GM19463 (cell line): ENCODE measurements around the gene CNIH2.
"Not testable (repeated sequence)": the region's sequence is repeated elsewhere in the genome, so short reads cannot be mapped to it uniquely, and the experiment has no call there.

Experiments used
- ATAC-seq: cut with Tn5 transposase; IDR thresholded peaks from one replicate; pipeline ENCODE4 v1.9.1; 2021; ENCODE audit warnings: mild to moderate bottlenecking, moderate library complexity; ENCODE audit not compliant: unreplicated experiment

Gene CNIH2

DNA sequence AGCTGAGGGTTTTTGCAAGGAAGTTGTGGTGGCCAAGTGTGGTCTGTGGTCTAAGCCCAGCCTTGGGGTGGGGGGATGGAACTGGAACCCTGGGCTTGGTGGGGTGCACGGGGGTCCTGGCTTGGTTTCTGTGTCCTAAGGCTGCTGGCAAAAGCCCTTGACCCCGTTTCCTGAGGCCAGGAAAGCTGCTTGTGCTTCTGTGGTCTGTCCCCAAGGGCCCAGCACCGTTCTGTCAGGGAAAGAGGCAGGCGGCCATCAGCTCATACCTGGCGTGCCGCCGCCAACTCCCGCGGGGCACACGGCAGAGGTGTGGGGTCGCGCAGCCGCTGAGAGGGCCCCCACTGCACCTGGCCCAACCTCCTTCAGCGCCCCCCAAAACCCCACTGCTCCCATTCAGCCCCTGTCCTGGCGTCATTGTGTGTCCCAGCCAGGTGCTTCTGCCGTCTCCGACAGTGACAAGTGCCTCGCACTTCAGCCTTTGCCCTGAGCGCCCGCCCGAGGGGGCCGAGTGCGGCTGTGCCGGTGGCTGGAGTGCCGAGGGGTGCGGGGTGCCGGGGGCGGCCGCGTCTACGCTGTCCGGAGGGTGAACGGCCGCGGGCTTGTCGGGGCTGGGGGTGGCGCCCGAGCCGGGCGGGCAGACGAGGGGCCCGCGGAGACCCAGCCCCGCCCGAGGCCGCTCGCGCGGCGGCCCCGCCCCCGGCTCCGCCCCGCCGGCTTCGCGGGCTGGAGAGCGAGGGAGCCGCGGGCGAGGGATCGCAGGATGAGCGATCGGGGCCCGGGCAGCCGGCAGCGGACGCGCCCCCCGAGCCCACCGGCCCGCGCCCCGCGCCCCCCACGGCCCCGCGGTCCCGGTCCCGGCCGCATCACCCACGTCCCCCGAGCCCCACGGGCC is at the start of gene CNIH2:
Gene CNIH2, plus strand, starts transcription at position 705 of the 892 bp plus-strand sequence. CDS start 282 bp downstream, outside the sequence.
- ATAC-seq, result no peak

DNA sequence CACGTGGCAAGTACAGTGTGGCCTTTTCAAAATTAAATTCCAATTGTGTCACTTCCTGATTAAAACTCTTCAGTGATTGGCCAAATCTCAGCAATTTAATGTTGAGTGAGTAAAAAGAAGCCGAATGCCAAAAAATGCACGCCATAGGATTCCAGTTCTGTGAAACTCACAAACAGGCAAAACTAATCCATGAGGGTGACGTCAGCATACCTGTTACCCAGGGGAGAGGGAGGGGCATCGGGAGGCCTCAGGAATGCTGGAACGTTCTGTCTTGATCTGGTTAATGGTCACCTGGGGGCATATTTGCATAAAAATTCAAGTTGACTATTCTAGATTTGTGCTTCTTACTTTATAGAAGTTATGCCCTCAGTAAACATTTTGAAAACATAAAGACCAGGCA is 49.5 kb upstream of the CNIH2 start:
- ATAC-seq, result no peak

DNA sequence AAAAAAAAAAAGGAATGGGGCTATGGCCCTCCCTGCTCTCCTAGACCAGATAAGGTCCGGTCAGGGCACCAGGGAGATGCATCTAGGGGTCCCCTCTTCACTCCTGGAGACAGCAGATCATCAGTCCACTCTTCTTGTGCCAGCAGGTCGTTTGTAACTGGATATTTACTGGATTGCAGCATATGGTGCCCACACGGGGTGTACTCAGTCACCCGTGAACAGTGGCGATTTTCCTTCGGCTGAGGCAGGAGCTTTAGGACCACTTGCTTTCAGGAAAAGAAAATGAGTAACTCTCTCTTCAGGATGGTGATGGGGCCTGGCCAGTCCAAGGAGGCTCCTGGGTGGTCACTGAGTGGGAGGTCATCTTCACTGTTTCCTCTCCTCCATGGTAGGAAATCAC is 47.8 kb upstream of the CNIH2 start:
- no peak for ATAC-seq

DNA sequence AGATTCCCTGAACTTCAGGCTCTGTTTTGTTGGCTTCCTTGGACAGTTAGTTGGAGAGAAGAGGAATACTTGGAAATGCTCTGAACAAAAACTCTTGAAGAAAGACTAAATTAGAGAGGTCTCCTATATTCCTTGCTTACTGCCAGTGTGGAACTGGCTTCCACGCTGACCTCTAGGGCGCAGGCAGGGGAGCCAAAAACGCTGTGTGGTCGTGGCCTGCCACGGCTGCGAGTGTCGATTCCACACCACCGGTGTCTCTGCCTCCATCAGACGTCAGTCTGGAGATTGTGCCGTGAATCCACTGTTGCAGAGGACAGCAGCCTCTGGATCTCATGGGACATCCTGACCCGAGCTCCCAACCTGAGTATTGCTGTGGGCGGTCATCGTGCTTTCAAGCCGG is 47.0 kb upstream of the CNIH2 start:
- no peak for ATAC-seq

DNA sequence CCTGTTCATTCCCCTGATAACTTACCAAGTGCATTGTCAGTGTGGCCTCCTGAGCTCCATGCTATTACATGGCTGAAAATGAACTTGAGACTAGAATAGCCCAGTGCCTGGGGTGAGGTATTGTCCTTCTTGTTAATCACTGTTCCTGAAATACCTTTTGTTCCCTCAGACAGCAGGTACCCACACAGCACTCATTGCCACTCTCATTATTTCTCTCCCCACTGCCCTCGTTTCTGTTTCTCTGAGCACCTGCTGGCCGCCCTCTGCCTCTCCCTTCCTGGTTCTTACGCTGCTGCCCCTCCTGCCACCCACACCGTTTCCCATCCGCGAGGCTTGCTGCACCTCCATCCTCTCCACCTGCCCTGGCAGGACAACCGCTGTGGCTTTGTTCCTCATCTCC is 46.4 kb upstream of the CNIH2 start:
- ATAC-seq, result no peak

DNA sequence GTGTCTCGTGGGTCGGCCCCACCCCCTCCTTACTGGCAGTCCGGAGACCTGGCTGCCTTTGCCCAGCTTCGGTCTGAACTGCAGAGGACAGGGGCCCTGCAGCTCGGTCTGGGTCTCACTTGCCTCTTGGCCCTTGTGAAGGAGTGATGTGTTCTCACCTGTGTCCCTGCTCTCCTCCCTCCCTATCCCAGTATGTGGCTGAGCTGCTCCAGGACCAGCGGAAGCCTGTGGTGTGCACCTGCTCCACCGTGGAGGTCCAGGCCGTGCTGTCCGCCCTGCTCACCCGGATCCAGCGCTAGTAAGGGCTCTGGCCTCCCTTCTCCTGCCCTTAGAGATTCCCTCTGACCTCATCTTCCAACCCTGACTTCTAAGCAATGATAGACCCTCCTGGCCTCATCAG is 45.2 kb upstream of the CNIH2 start:
- ATAC-seq, result no peak

DNA sequence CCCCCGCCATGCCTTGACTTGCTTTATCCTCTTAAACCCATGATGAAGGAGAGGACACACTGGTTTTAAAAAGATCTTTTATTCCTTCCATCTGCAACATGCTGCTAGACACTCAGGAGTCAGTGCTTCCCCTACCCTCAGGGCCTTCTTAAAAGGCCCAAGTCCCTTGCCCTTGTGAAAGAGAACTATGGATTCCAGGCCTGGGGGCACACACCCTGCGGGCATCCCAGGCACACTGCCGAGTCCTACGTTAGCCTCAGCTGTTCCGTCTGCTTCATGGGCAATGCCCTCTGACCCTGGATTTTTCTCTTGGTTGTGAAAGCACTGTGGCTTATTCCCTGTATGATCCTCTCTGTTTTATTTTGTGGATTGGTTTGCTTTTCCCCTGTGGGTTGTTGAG is 44.7 kb upstream of the CNIH2 start:
- no peak for ATAC-seq

DNA sequence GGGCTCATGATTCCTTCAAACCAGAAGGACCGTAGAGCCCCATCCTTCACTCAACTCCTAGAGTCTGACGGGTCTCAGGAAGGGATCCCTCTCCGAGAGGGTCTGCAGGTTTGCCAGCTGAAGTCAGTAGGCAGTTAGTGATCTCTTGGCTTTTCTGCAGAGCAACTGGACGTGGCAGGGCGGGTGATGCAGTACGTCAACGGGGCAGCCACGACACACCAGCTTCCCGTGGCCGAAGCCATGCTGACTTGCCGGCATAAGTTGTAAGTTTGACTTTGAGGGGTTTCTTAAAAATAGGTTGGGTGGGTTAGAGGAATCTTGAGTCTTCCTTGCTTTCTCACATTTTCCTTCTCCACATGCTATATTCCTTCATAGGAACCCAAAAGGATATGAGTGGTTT is 42.8 kb upstream of the CNIH2 start:
- no peak for ATAC-seq

DNA sequence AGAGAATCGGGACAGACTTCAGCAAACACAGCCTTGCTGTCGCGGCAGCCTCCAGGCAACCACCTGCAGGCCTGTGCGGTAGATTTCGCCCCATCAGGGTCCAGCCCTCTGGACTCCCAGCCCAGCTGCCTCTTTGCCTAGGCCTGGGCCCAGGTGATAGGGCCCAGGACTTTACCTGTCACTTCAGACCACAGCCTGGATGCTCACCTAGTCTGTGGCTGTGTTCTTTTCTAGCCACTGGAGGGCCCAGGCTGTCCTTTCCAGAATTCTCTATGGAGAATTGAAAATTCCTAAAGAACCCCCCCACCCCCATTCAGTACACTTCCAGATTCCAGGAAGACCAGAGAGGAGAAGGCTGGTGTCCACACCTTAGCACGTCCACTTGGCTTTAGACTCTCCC is 40.1 kb upstream of the CNIH2 start:
- ATAC-seq, result no peak

DNA sequence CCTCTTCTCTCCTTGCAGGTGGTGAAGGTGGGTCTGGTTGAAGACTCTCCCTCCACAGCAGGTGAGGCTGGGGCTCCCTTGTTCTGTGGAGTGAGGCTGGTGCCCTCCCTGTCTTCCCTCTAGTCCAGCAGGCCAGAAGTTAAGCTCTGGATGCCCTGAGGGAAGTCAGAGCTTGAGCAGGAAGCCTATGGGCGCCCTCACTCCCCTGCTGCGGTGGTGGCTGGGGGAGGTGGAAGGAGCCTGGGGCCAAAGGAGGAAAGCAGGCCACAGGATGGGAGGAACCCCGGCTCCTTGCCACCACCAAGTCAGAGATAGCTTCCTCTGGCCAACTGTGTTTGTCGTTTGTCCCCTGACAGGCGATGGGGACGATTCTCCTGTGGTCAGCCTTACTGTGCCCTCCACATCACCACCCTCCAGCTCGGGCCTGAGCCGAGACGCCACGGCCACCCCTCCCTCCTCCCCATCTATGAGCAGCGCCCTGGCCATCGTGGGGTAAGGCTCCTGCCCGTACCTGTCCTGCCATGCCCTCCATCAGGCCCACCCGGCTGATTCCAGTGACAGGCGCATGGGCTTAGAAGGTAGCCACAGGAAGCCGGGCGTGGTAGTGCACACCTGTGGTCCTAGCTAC is 39.1 kb upstream of the CNIH2 start:
- no peak for ATAC-seq

DNA sequence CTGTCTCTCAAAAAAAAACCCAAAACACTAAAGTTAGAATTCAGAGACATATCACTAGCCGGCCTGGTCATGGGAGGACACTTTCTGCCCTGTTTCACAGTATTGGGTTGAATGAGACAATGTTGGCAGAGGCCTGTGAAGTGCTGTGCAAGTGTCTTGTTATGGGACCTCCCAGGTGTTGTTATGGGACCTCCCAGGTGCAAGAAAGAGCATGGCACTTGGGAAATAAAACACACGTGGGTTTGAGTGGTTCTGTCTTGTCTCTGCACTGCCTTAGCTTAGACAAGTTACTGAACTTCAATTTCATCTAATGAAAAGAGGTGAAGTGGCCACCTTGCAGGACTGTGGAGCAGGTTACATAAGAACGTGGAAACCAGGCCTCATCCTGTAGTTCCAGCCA is 38.5 kb upstream of the CNIH2 start:
- ATAC-seq, result no peak

DNA sequence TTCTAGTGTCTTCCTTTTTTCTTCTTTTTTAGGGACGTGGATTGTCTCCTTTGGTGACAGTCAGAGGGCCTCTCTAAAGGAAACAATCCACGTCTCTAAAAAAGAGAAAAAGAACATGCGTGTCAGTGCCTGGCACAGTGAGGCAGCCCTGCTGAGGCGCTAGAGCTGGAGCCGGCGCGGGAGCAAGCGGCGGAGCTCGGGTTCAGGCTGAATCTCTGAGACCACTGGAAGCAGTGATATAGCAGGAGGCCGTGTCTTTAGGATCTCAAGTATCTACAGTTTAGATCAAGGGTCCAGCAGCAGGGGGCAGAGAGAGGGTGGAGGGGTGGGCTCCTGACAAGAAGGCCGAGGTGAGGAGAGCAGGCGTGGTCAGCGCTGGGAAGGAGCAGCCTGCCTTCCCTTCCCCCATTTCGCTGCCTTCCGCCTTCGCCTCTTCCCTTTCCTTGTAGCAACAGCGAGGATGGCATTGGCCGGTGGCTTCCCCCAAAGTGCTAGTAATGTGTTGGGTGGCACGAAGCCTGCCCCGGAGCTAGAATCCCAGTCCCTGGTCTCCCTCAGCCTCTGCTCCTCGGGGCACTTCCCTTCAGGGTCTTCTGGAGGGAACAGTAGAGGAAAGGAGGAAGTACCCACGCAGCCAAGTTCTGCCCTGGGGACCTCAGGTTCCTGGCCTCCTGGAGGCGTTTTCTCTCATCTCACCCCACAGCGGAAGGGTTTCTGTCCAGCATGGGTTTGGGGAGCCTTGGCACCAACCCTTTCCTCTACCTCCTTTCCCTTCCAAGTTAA is 37.8 kb upstream of the CNIH2 start:
- no peak for ATAC-seq

DNA sequence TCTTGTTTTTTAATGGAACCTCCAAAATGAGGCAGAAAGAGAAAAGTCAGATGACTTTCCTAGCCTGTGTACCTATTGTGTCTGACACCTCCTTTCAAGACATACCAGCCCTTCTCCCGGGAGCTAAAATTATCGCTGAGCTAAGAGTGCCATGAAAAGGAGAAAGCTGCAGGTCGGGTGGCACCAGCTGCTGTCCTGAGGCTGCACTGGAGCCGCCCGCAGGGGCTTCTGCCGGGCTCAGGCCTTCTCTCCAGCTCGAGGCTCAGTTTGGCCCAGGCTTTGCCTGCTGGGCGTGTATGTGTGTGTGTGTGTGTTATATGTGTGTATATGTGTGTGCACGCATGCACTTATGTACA is 37.2 kb upstream of the CNIH2 start:
- no peak for ATAC-seq

DNA sequence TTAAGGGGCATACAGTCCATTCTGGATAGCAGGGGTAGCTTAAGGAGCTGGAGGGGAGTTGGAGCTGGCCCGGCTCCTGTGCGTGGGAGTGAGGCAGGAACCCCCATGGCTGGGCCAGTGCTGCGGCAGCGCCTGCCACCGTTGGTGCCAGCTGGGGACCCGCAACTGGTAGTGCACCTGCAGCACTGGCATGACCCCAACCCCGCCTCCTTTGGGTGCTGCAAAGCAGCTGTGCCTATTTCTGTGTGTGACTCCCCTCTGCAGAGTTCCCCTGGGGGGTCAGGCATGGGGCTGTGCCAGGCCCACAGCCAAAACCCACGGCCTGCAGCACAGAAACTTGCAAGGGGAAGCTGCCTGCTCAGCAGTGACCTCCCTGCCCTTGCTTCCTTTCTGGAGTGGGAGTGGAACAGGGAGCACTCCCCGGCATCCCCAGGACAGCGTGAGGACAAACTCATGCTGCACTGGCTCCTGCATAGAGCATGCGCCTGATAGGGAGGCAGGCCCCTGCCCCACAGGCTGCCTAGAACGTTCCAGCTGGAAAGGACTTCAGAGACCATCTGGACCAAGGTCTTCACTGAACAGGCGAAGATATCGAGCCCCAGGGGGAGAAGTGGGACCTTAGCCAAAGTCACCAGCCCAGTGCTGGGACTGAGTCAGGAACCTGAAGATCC is 35.7 kb upstream of the CNIH2 start:
- no peak for ATAC-seq

DNA sequence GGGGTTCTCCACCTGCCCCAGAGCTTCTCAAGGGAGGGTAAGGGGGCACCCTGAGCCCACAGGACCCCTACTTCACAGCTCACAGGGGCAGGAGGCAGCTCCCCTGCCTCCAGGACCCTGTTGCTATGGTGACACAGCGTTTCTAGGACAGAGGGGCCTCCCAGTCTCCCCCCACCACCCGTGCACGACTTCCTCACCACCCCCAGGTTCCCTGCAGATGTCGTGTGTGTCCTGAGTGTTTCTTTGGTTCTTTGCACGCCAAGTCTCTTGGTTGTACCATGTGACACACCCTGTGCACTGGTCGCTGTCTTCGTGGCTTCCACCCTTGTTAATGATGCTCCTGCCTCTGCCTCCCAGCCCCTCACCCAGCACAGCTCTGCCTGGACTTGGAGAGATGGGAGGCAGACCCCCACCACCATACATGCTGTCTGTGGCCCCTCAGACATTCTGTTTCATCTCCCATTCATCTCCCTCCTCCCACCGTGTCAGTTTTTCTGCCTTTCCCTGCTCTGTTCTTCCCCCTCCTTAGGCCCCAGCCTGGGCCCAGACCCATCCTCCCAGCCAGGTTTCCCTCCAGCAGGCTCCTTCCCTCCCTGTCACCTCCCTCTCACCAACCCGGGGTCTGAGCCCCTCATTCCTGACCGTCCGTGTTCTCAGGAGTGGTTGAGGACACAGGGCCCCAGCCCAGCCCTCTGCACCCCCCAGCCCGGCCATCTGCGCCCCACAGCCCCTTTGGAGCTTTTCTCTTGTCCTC is 34.0 kb upstream of the CNIH2 start:
- ATAC-seq, result no peak

DNA sequence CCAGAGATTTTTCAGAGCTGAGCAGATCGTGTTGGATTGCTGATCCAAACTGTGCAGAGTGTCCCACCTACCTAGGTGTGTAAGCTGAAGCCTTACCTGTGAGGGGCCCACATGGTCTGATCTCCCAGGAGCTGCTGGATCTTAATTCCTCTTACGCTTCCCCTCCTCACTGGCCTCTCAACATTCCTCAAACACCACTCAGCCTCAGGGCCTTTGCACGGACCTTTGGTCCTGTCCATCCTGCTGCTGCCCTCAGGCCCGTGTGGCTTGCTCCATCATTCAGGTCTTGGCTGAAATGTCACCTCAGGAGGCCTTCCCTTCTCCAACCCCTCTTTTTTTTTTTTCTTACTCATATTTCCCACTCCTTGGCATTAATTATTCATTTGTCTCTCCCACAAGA is 30.7 kb upstream of the CNIH2 start:
- ATAC-seq, result no peak

DNA sequence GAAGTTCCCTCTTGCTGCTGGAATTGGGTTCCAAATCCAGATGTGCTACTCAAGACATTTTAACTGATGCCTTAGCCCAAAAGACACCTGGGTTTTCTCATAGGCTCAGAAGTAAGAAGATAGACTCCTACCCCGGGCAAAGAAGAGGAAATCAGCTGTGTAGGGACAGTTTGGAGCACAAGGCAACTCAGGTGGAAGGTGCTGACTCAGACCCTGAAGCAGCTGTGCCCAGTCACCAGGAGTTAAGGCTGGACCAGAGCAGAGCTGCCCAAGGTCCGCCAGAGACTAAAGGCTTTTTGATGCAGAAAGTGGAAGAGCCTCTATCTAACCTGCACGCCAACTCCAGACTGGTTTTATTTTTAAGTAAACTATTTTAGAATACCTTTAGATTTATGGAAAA is 30.2 kb upstream of the CNIH2 start:
- no peak for ATAC-seq

DNA sequence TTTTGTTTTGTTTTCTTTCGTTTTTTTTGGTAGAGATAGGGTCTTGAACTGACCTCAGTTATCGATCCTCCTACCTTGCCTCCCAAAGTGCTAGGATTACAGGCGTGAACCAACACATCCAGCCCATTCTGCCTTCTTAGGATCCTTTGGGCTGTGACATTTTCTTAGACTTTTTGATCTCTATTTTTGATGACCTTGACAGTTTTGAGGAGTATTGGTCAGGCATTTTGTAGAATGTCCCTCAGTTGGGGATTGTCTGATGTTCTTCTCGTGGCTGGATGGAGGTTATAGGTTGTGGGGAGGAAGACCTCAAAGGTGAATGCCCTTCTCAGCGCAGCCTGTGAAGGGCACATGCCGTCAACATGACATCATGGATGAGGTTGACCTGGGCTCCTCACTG is 29.1 kb upstream of the CNIH2 start:
- ATAC-seq, result no peak

DNA sequence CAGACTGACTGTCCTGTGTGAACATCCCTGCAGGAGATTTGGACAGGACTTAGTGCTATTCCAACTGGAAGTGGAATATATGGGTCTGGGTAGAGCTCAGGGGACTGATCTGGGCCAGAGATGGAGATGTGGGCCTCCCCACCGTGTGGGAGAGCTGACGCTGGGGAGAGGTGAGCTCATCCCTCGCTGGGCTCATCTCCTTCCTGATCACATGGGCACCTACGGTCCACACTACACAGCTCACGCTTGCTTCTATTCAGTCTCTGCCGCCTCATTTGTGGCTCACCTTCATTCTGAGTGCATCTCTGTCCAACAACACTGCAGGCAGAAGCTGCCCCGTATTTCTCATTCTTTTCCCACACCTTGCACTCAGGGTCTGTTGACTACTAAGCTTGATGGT is 26.2 kb upstream of the CNIH2 start:
- no peak for ATAC-seq

DNA sequence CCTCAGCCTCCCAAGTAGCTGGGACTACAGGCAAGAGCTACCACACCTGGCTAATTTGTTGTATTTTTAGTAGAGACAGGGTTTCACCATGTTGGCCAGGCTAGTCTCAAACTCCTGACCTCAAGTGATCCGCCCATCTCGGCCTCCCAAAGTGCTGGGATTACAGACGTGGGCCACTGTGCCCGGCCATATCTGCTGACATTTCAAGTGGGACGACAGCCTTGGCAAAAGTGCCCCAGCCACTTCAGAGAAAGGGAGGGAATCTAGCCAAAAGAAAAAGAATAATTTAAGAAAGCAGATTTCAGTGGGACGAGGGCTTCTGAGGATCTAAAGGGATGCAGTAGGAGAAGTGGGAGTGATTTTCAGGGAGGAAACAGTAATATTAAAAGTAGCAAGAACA is 24.9 kb upstream of the CNIH2 start:
- not testable (repeated sequence) for ATAC-seq

DNA sequence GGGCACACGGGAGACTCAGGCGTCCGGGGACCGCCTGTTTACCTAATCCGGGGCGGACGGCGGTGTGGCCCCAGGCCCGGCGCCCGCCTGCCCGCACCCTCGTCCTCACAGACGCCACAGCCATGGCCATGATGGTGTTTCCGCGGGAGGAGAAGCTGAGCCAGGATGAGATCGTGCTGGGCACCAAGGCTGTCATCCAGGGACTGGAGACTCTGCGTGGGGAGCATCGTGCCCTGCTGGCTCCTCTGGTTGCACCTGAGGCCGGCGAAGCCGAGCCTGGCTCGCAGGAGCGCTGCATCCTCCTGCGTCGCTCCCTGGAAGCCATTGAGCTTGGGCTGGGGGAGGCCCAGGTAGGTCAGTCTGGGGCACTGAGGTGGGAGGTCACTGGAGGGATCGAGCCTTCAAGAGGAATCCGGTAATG is 19.5 kb upstream of the CNIH2 start:
- ATAC-seq, result no peak
